ENCODE data around the gene THOC6. TPM values are rescaled to one million over a fixed set of nuclear protein-coding genes. Genes with fewer than 3 reads are reported as not detected.

Gene THOC6
- total RNA-seq, 2 donors from 2014 or later: 11.7 to 21.8 TPM

DNA sequence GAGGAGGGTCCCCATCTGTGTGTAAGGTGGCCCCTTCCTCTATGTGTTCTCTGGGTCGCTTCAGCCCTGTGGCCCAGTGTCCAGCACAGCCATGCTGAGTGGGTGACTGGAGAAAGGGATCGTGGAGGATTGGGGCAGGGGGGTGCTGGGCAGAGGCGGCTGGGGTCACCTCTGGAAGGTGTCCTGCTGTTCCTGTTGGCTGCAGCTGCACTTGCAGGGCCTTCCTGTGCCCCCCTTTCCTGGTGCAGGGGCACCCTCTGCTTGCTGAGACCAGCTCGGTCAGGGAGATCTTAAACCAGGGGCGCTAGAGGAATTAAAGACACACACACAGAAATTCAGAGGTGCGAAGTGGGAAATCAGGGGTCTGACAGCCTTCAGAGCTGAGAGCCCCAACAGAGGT is 52.7 kb downstream of the THOC6 start:
- H3K27ac ChIP-seq: no peak overlapping the region

More for the DNA sequence above, 52.7 kb downstream of the THOC6 start:
- no peaks in the 10 kb centered on the region for H3K27me3 ChIP-seq
- no peak overlapping the region for H3K4me3 ChIP-seq
- 73 to 99% methylated on average over 5 to 6 of the region's 6 CpGs for WGBS, 2 donors
- H3K36me3 ChIP-seq (replicated peaks in 1 of 2; ENCODE audit: insufficient read depth in 1 of 2, low read depth in 2 of 2): no peaks in the 10 kb centered on the region
- TF ChIP-seq POLR2A (IDR thresholded peaks at IDR 0.05) (no peak), CTCF (IDR thresholded peaks at IDR 0.05) (no peak)
- ATAC-seq: no peak
- peaks cover 9% of the 10 kb centered on the region for H3K4me1 ChIP-seq
- DNase-seq: no peak
- H3K9me3 ChIP-seq: no peaks in the 10 kb centered on the region
- intact Hi-C loops (cut with DNase I): no loop called here

Small RNAs within 50 kb of the gene (small RNA-seq; reads per million reads assigned to genes)
- gene LINC00514: not detected

Other genes with a start within 250 kb of the THOC6 start
- 100 to 1,000 TPM in 1 of 2 donors, 10 to 100 TPM in 1; 77.5 to 186 TPM for gene ELOB, start 246.8 kb upstream of the THOC6 start, total RNA-seq
- not detected for gene PRSS33, start 236.5 kb upstream of the THOC6 start, total RNA-seq
- gene PRSS41, start 225.6 kb upstream of the THOC6 start, total RNA-seq: not detected
- gene PRSS21, start 206.8 kb upstream of the THOC6 start, total RNA-seq: 1 to 10 TPM in 1 of 2 donors, under 1 TPM in 1; 0.66 to 1.6 TPM
- gene ZG16B, start 193.7 kb upstream of the THOC6 start, total RNA-seq: not detected
- gene PRSS22, start 165.9 kb upstream of the THOC6 start, total RNA-seq: 10 to 100 TPM in 1 of 2 donors, 1 to 10 TPM in 1; 3.6 to 19.4 TPM
- gene FLYWCH2, start 140.8 kb upstream of the THOC6 start, total RNA-seq: 10 to 100 TPM; 23.6 to 49.1 TPM
- 10 to 100 TPM; 24.6 to 53.7 TPM for gene FLYWCH1, start 112.1 kb upstream of the THOC6 start, total RNA-seq
- gene KREMEN2, start 59.8 kb upstream of the THOC6 start, total RNA-seq: 1 to 10 TPM in 1 of 2 donors, not detected in 1; 6.3 TPM
- 10 to 100 TPM in 1 of 2 donors, 1 to 10 TPM in 1; 8.8 to 13.2 TPM for gene PAQR4, start 54.7 kb upstream of the THOC6 start, total RNA-seq
- under 1 TPM in 1 of 2 donors, not detected in 1; 0.26 TPM for gene PKMYT1, start 43.6 kb upstream of the THOC6 start, total RNA-seq
- gene CLDN9, start 11.1 kb upstream of the THOC6 start, total RNA-seq: 10 to 100 TPM in 1 of 2 donors, 1 to 10 TPM in 1; 4.7 to 11.2 TPM
- gene CLDN6, start 5.9 kb upstream of the THOC6 start, total RNA-seq: under 1 TPM; 0.33 to 0.78 TPM
- gene TNFRSF12A, start 3.7 kb upstream of the THOC6 start, total RNA-seq: 100 to 1,000 TPM; 132 to 229 TPM
- 10 to 100 TPM in 1 of 2 donors, 1 to 10 TPM in 1; 6.9 to 15.3 TPM for gene HCFC1R1, start 93 bp upstream of the THOC6 start, total RNA-seq
- 100 to 1,000 TPM; 132 to 357 TPM for gene BICDL2, start 12.9 kb downstream of the THOC6 start, total RNA-seq
- under 1 TPM; under 0.01 to 0.99 TPM for gene MMP25, start 22.5 kb downstream of the THOC6 start, total RNA-seq
- gene IL32, start 41.6 kb downstream of the THOC6 start, total RNA-seq: 100 to 1,000 TPM; 184 to 238 TPM
- not detected for gene ZSCAN10, start 75.3 kb downstream of the THOC6 start, total RNA-seq
- 10 to 100 TPM; 14.2 to 20.0 TPM for gene ZNF205, start 88.6 kb downstream of the THOC6 start, total RNA-seq
- 10 to 100 TPM; 12.5 to 21.4 TPM for gene ZNF213, start 111.0 kb downstream of the THOC6 start, total RNA-seq
- not detected for gene OR1F1, start 164.2 kb downstream of the THOC6 start, total RNA-seq
- 1 to 10 TPM; 2.0 to 7.0 TPM for gene ZNF200, start 211.1 kb downstream of the THOC6 start, total RNA-seq
- under 1 TPM; 0.78 to 0.99 TPM for gene MEFV, start 232.6 kb downstream of the THOC6 start, total RNA-seq

Measured in body of pancreas (tissue), 4 donors.